Caco-2 (cell line): Measurements from ENCODE around the gene SLFN5. TPM values are rescaled to one million over a fixed set of nuclear protein-coding genes. Genes with fewer than 3 reads are reported as not detected.

Source experiments
- BruUV-seq: library from RNA; stranded (reverse); fragments of 400-500 nt; replicated peaks from 2 replicates; lab custom pipeline; 2021; lab: Mats Ljungman, UMichigan
- CTCF ChIA-PET: fragments of 300-600 bp; sonication (Branson Sonifier 250); formaldehyde crosslinking; loops from one replicate; lab custom pipeline; 2022; ENCODE audit warnings: antibody characterized with exemption; lab: Charles Lee
- POLR2A ChIA-PET: fragments of 300-600 bp; sonication (Branson Sonifier 250); formaldehyde crosslinking; loops from one replicate; lab custom pipeline; 2022; ENCODE audit warnings: antibody characterized with exemption; lab: Charles Lee
- DNase-seq, 2 experiments: peaks; one replicate each; pipeline versions ENCODE4 v3.0.0 to v3.0.0-alpha.2; 2020 to 2022
- H3K27me3 ChIP-seq: replicated peaks from 2 replicates; pipeline ENCODE4 v1.6.0; 2011; ENCODE audit warnings: low read length; ENCODE audit not compliant: control insufficient read depth, insufficient read depth
- H3K36me3 ChIP-seq: 2 replicates; pipeline ENCODE4 v1.5.1; 2011; ENCODE audit warnings: low read length; ENCODE audit not compliant: control insufficient read depth, insufficient read depth
- H3K4me1 ChIP-seq: fragments of 250-450 bp; sonication (Bioruptor Pico); 2 replicates; pipeline ENCODE4 v1.5.1; 2020; ENCODE audit warnings: mild to moderate bottlenecking
- H3K4me3 ChIP-seq: 2 replicates; pipeline ENCODE4 v1.5.1; 2011; ENCODE audit warnings: low read depth, mild to moderate bottlenecking, control low read depth, low read length
- H3K9me3 ChIP-seq: fragments of 250-450 bp; sonication (Bioruptor Pico); 2 replicates; pipeline ENCODE4 v1.5.1; 2020; ENCODE audit warnings: mild to moderate bottlenecking, moderate library complexity
- H3K27ac Mint-ChIP-seq: one replicate; pipeline ENCODE4 v1.8.0; 2022; ENCODE audit warnings: mixed read lengths; ENCODE audit not compliant: unreplicated experiment
- H3K27me3 Mint-ChIP-seq: one replicate; pipeline ENCODE4 v1.8.0; 2022; ENCODE audit warnings: mixed read lengths; ENCODE audit not compliant: insufficient read depth, unreplicated experiment
- H3K36me3 Mint-ChIP-seq: one replicate; pipeline ENCODE4 v1.8.0; 2022; ENCODE audit warnings: mild to moderate bottlenecking, mixed read lengths; ENCODE audit not compliant: insufficient read depth, unreplicated experiment
- H3K4me1 Mint-ChIP-seq: one replicate; pipeline ENCODE4 v1.8.0; 2022; ENCODE audit warnings: low read depth, mixed read lengths; ENCODE audit not compliant: unreplicated experiment
- H3K4me3 Mint-ChIP-seq: one replicate; pipeline ENCODE4 v1.8.0; 2022; ENCODE audit warnings: mild to moderate bottlenecking, moderate library complexity, mixed read lengths; ENCODE audit not compliant: unreplicated experiment
- H3K9me3 Mint-ChIP-seq: one replicate; pipeline ENCODE4 v1.8.0; 2022; ENCODE audit warnings: mixed read lengths; ENCODE audit not compliant: unreplicated experiment
- CTCF ChIP-seq, 2 experiments: fragments of 200-600 bp in 1 of 2; IDR thresholded peaks; 1 replicate in 1 of 2; 2 replicates in 1 of 2; pipeline versions ENCODE4 v1.5.1 to v1.8.0; 2011 to 2022; ENCODE audit warnings: antibody characterized with exemption in 1 of 2, control low read depth in 1 of 2, inconsistent platforms in 1 of 2, low read depth in 1 of 2, low read length in 1 of 2, mild to moderate bottlenecking in 1 of 2, moderate library complexity in 1 of 2; ENCODE audit not compliant: insufficient read depth in 1 of 2, severe bottlenecking in 1 of 2, unreplicated experiment in 1 of 2
- intact Hi-C: fragments of 100-400 bp; cut with micrococcal nuclease; formaldehyde crosslinking; loops from one replicate; pipeline ENCODE4 v1.10.0; 2022; ENCODE audit not compliant: unreplicated experiment
- total RNA-seq: library from RNA; stranded (reverse); gene quantifications from 2 replicates; pipeline ENCODE4 v1.2.3, GENCODE V29; 2022

Gene SLFN5
- total RNA-seq, 1 experiment from 2014 or later: 1.6 TPM

GRCh38 chr17:35314415-35315216 is 71.7 kb downstream of the SLFN5 start:
- no peak overlapping the region for H3K4me3 Mint-ChIP-seq

GRCh38 chr17:35315283-35315682 is 72.4 kb downstream of the SLFN5 start:
- H3K27me3 ChIP-seq: no peaks in the 10 kb centered on the region; the same call in 1 of the 2 replicates
- Mint-ChIP-seq H3K27ac (no peak overlapping the region), H3K4me1 (no peaks in the 10 kb centered on the region), H3K4me3 (no peak overlapping the region), H3K36me3 (no peaks in the 10 kb centered on the region), H3K27me3 (peaks cover 7% of the 10 kb centered on the region), H3K9me3 (no peaks in the 10 kb centered on the region)
- H3K4me3 ChIP-seq: no peak overlapping the region
- CTCF ChIA-PET: interaction anchor here (0.9 kb wide), 1 partner anchor 223 kb away, joined by 4 read pairs; no protein-coding TSS in a partner anchor
- BruUV-seq: no TSS peak
- no peak for TF ChIP-seq CTCF (IDR thresholded peaks at IDR 0.05; ENCODE audit: insufficient read depth in 1 of 2, low read depth in 1 of 2, low read length in 1 of 2, severe bottlenecking in 1 of 2, unreplicated experiment in 1 of 2)
- POLR2A ChIA-PET: no interaction called here
- intact Hi-C loops: no loop called here
- no peaks in the 10 kb centered on the region for H3K9me3 ChIP-seq
- no peak for DNase-seq
- H3K36me3 ChIP-seq: no peaks in the 10 kb centered on the region
- no peaks in the 10 kb centered on the region for H3K4me1 ChIP-seq

More at GRCh38 chr17:35314415-35315216, 71.7 kb downstream of the SLFN5 start:
- POLR2A ChIA-PET: no interaction called here
- DNase-seq: no peak
- no peaks in the 10 kb centered on the region for H3K36me3 Mint-ChIP-seq
- H3K27ac Mint-ChIP-seq: no peak overlapping the region
- H3K4me3 ChIP-seq: no peak overlapping the region
- no peaks in the 10 kb centered on the region for H3K9me3 ChIP-seq
- no peaks in the 10 kb centered on the region for H3K9me3 Mint-ChIP-seq
- H3K4me1 Mint-ChIP-seq: no peaks in the 10 kb centered on the region
- H3K27me3 Mint-ChIP-seq: peaks cover 6% of the 10 kb centered on the region
- no peaks in the 10 kb centered on the region for H3K4me1 ChIP-seq
- H3K36me3 ChIP-seq: no peaks in the 10 kb centered on the region
- no peaks in the 10 kb centered on the region; the same call in 1 of the 2 replicates for H3K27me3 ChIP-seq
- intact Hi-C loops: loop anchor here (5.0 kb wide), 2 partner anchors 137 to 433 kb away; no protein-coding TSS in a partner anchor
- no peak for TF ChIP-seq CTCF (IDR thresholded peaks at IDR 0.05; ENCODE audit: insufficient read depth in 1 of 2, low read depth in 1 of 2, low read length in 1 of 2, severe bottlenecking in 1 of 2, unreplicated experiment in 1 of 2)
- CTCF ChIA-PET: interaction anchor here (0.9 kb wide), 1 partner anchor 224 kb away, joined by 4 read pairs; no protein-coding TSS in a partner anchor
- BruUV-seq: no TSS peak

GRCh38 chr17:35315971-35316370 is 73.1 kb downstream of the SLFN5 start:
- H3K36me3 Mint-ChIP-seq: no peaks in the 10 kb centered on the region
- POLR2A ChIA-PET: no interaction called here
- Histone ChIP-seq H3K9me3 (no peaks in the 10 kb centered on the region), H3K4me3 (no peak overlapping the region), H3K4me1 (no peaks in the 10 kb centered on the region), H3K27me3 (no peaks in the 10 kb centered on the region; the same call in 1 of the 2 replicates), H3K36me3 (no peaks in the 10 kb centered on the region)
- no peak for DNase-seq
- no peak for TF ChIP-seq CTCF (IDR thresholded peaks at IDR 0.05; ENCODE audit: insufficient read depth in 1 of 2, low read depth in 1 of 2, low read length in 1 of 2, severe bottlenecking in 1 of 2, unreplicated experiment in 1 of 2)
- BruUV-seq: no TSS peak
- H3K27me3 Mint-ChIP-seq: peaks cover 7% of the 10 kb centered on the region
- intact Hi-C loops: no loop called here
- no peaks in the 10 kb centered on the region for H3K9me3 Mint-ChIP-seq
- no peaks in the 10 kb centered on the region for H3K4me1 Mint-ChIP-seq
- CTCF ChIA-PET: no interaction called here
- no peak overlapping the region for H3K27ac Mint-ChIP-seq
- no peak overlapping the region for H3K4me3 Mint-ChIP-seq
